Activated T-helper 1 cell treated with anti-CD3 and anti-CD28 coated beads, Interleukin-12 subunit alpha, Interleukin-12 subunit beta, Interleukin-2, Interleukin-4 antibody, amounts not matched to agents 30 ng/mL and 10 ng/mL and 1 ng/mL, durations not matched to agents 14 hours and 24 hours and 36 hours (primary cell): ENCODE results near the gene SPPL2B. TPM values are rescaled to one million over a fixed set of nuclear protein-coding genes. Genes with fewer than 3 reads are reported as not detected.

Source experiments
- DNase-seq: peaks from one replicate; pipeline ENCODE4 v3.0.0; 2021; ENCODE audit warnings: low spot score
- H3K27ac Mint-ChIP-seq: one replicate; pipeline ENCODE4 v1.8.0; 2021; ENCODE audit warnings: mild to moderate bottlenecking, mixed read lengths
- H3K27me3 Mint-ChIP-seq: one replicate; pipeline ENCODE4 v1.8.0; 2022; ENCODE audit warnings: mild to moderate bottlenecking, moderate library complexity, mixed read lengths; ENCODE audit not compliant: insufficient read depth
- H3K36me3 Mint-ChIP-seq: one replicate; pipeline ENCODE4 v1.8.0; 2021; ENCODE audit warnings: low read depth, mixed read lengths
- H3K4me1 Mint-ChIP-seq: one replicate; pipeline ENCODE4 v1.8.0; 2021; ENCODE audit warnings: low read depth, mixed read lengths
- H3K4me3 Mint-ChIP-seq: one replicate; pipeline ENCODE4 v1.8.0; 2021; ENCODE audit warnings: mild to moderate bottlenecking, moderate library complexity, mixed read lengths
- H3K9me3 Mint-ChIP-seq: one replicate; pipeline ENCODE4 v1.8.0; 2021; ENCODE audit warnings: mixed read lengths
- intact Hi-C: fragments of 100-400 bp; cut with micrococcal nuclease; formaldehyde crosslinking; loops from one replicate; pipeline ENCODE4 v1.15.1; 2024
- total RNA-seq: library from RNA; stranded (reverse); gene quantifications from 2 replicates; pipeline ENCODE4 v1.2.3, GENCODE V29; 2022

The SPPL2B gene
- total RNA-seq, 1 donor from 2014 or later = 71.4 TPM

DNA sequence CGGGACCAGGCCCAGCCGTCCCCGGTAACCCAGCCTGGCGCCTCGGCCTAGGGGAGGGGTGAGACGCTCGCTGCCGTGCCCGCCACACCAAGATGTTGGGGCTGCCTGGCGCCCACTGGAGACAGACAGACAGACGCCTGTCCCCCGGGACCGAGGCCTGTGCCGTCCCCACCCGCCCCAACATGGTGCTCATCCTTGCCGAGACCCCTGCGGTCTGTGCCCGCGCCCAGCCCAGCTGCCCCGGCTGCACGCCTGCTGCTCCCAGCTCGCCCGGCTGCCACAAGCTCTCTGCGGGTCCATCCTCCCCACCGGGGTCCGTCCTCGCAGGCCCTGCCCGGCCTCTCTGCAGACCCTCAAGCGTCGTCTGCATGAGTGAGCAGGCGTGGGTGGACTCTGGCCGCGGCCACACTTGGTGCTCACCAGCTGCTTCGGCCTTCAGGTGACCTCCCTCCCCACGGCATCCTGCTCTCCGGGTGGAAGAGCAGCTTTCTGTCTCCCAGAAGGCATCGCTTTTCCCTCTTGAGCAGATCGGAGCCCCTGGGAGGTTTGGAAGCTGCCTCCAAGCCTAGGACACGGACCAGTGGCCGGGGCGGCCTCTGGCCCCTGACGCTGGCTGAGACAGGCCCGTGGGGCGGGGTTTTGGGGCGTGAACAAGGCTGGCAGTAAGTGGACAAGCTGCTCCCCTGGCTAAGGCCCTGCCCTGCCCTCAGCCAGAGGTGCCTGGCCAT lies 24.8 kb downstream of the SPPL2B start:
- DNase-seq = no peak
- Mint-ChIP-seq H3K27me3 (no peaks in the 10 kb centered on the region), H3K9me3 (no peaks in the 10 kb centered on the region), H3K4me1 (no peaks in the 10 kb centered on the region), H3K27ac (no peak overlapping the region), H3K36me3 (no peaks in the 10 kb centered on the region), H3K4me3 (no peak overlapping the region)
- intact Hi-C loops = no loop called here

GRCh38 chr19:2353887-2354592 lies 25.6 kb downstream of the SPPL2B start:
- H3K9me3 Mint-ChIP-seq = no peaks in the 10 kb centered on the region
- no peaks in the 10 kb centered on the region for H3K4me1 Mint-ChIP-seq
- peaks cover under 1% of the 10 kb centered on the region for H3K27me3 Mint-ChIP-seq
- DNase-seq = no peak
- H3K4me3 Mint-ChIP-seq = no peak overlapping the region
- intact Hi-C loops = no loop called here
- no peak overlapping the region for H3K27ac Mint-ChIP-seq
- no peaks in the 10 kb centered on the region for H3K36me3 Mint-ChIP-seq

- H3K4me1 Mint-ChIP-seq = no peaks in the 10 kb centered on the region
- H3K36me3 Mint-ChIP-seq = no peaks in the 10 kb centered on the region
- no peaks in the 10 kb centered on the region for H3K9me3 Mint-ChIP-seq
- peaks cover 2% of the 10 kb centered on the region for H3K27me3 Mint-ChIP-seq
- no peak overlapping the region for H3K4me3 Mint-ChIP-seq
- intact Hi-C loops = no loop called here
- DNase-seq = no peak
- no peak overlapping the region for H3K27ac Mint-ChIP-seq
Observed at GRCh38 chr19:2354670-2355069, 26.2 kb downstream of the SPPL2B start.

DNA sequence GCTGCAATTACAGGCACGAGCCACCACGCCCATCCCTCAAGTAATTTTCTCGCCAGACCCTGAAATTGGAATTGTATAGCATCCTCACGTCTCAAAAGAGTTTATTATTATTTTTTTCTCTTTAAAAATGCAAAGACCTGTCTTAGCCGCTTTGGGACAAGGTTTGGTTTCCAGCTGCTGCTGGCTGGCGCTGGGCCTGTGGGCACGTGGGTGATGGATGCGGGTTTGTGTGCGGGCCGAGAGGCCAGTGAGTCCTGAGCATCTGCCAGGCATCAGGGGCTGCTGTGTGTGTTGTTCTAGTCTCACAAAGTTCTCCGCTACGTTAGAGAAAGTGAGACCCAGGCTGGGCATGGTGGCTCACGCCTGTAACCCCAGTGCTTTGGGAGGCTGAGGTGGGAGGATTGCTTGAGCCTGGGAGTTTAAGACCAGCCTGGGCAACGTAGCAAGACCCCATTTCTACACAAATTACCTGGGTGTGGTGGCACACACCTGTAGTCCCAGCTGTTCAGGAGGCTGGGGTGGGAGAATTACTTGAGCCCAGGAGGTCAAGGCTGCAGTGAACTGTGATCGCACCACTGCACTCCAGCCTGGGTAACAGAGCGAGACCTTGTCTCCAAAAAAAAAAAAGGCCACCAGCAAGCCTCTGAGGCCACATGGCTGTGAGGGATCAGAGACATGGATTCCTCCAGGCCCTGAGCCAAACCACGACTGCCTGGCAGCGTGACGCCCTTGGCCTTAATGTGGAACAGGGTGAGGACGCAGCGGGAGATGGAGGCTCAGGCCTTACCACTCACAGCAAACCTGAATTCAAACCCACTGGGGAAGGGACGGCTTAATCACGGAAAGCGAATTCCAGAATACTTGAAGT lies 26.9 kb downstream of the SPPL2B start:
- Mint-ChIP-seq H3K9me3 (no peaks in the 10 kb centered on the region), H3K4me3 (no peak overlapping the region), H3K27ac (no peak overlapping the region), H3K27me3 (peaks cover 3% of the 10 kb centered on the region), H3K36me3 (no peaks in the 10 kb centered on the region), H3K4me1 (no peaks in the 10 kb centered on the region)
- intact Hi-C loops = no loop called here
- no peak for DNase-seq

DNA sequence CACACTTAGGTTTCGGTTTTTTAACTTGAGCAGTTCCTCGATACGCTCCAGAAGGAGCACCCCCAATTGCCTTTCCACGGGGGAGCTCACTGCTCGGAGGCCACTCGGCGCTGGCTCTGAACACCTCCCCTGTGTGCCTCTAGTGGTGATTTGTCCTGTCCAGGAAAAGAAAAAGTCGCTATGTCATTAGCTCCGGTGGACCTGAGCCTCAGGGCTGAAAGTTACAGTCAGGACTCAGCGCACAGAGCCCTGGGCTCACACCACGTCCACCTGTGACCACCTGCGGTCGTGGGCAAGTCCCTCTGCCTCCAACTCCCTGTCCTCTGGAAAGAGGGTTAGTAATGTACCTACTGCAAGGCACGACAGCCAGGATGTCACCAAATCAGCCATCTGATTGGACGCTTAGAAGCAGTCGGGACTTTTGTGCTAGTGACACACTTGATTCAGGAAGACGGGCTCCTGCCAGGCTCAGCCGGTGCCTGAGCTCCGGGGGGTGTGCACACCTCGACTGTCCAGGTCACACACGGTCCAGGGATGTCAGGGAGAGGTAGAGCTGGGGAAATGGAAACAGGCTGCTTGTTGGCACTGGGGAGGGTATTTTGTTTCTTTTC lies 27.7 kb downstream of the SPPL2B start:
- Mint-ChIP-seq H3K4me1 (no peaks in the 10 kb centered on the region), H3K9me3 (no peaks in the 10 kb centered on the region), H3K4me3 (no peak overlapping the region), H3K27ac (no peak overlapping the region), H3K27me3 (peaks cover 7% of the 10 kb centered on the region), H3K36me3 (no peaks in the 10 kb centered on the region)
- DNase-seq = no peak
- intact Hi-C loops = no loop called here

DNA sequence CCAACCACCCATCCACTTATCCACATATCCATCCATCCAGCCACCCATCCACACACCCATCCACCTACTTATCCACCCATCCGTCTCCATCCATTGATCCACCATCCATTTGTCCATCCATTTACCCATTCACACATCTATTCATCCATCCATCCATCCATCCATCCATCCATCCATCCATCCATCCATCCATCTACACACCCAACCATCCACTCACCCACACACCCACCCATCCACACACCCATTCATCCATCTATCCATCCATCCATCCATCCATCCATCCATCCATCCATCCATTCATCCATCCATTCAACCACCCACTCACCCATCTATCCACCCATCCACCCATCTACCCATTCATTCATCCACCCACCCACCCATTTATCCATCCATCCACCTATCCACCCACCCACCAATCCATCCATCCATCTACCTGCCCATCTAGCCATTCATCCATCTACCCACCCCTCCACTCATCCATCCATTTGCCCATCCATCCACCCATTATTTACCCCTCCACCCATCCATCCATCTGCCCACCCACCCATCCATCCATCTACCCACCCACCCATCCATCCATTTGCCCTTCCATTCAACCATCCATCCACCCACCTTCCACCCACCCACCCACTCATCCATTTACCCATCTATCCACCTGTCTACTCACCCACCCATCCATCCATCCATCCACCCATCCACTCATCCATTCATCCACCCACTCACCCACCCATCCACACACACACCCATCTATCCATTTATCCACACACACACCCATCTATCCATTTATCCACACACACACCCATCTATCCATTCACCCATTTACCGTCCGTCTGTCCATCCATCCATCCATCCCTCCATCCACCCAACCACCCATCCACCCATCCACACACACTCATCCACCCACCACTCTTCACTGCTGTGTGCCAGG lies 29.1 kb downstream of the SPPL2B start:
- no peak overlapping the region for H3K27ac Mint-ChIP-seq
- DNase-seq = no peak
- H3K36me3 Mint-ChIP-seq = no peaks in the 10 kb centered on the region
- intact Hi-C loops = no loop called here
- peaks cover 7% of the 10 kb centered on the region for H3K27me3 Mint-ChIP-seq
- no peaks in the 10 kb centered on the region for H3K4me1 Mint-ChIP-seq
- no peak overlapping the region for H3K4me3 Mint-ChIP-seq
- no peaks in the 10 kb centered on the region for H3K9me3 Mint-ChIP-seq

- no peak for DNase-seq
- intact Hi-C loops = no loop called here
- Mint-ChIP-seq H3K4me3 (no peak overlapping the region), H3K27ac (no peak overlapping the region), H3K36me3 (no peaks in the 10 kb centered on the region), H3K27me3 (peaks cover 7% of the 10 kb centered on the region), H3K9me3 (no peaks in the 10 kb centered on the region), H3K4me1 (no peaks in the 10 kb centered on the region)
Observed at GRCh38 chr19:2358548-2359173, 30.2 kb downstream of the SPPL2B start.

DNA sequence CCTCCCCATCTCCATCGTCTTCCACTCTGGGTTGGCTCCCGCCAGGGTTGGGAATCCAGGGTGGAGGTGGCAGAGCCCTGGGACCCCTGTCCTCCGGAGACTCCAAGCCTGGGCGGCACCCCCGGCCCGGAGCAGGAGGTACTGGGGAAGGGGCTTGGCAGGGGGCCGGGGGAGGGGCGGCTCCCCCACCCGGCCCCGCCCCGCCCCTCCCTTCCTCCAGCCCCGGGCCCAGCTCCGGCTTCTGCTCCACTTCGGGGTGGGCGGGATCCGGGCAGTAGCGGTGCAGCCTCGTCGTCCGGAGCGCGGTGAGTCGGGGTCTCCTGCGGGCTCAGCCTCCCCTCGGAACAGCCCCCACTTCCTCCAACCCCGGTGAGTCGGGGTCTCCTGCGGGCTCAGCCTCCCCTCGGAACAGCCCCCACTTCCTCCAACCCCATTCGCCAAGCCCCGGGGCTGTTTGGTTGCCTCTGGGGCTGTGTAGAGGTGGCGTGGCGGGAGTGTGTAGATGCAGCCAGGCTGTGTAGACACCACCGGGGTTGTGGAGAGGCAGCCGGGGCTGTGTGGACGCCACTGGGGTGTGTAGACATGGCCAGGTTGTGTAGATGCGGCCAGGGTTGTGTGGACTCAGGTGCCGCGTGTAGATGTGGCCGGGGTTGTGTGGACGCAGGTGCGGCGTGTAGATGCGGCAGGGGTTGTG lies 31.7 kb downstream of the SPPL2B start, which contains the start of gene TMPRSS9:
TMPRSS9 (plus strand) TSS at position 274 of the 694 bp plus-strand sequence. CDS start 29,521 bp downstream, outside the sequence.
- intact Hi-C loops = no loop called here

GRCh38 chr19:2360833-2361232 lies 32.3 kb downstream of the SPPL2B start:
- no peak overlapping the region for H3K27ac Mint-ChIP-seq
- H3K4me3 Mint-ChIP-seq = no peak overlapping the region

More for the DNA sequence above, 31.7 kb downstream of the SPPL2B start, which contains the start of gene TMPRSS9:
- no peak within 1 kb of the TSS for H3K27ac Mint-ChIP-seq
- peaks cover 7% of the 10 kb centered on the region for H3K27me3 Mint-ChIP-seq
- H3K4me3 Mint-ChIP-seq = no peak within 1 kb of the TSS
- H3K9me3 Mint-ChIP-seq = no peaks in the 10 kb centered on the region
- H3K36me3 Mint-ChIP-seq = no peaks in the 10 kb centered on the region
- DNase-seq = no peak
- H3K4me1 Mint-ChIP-seq = no peaks in the 10 kb centered on the region

DNA sequence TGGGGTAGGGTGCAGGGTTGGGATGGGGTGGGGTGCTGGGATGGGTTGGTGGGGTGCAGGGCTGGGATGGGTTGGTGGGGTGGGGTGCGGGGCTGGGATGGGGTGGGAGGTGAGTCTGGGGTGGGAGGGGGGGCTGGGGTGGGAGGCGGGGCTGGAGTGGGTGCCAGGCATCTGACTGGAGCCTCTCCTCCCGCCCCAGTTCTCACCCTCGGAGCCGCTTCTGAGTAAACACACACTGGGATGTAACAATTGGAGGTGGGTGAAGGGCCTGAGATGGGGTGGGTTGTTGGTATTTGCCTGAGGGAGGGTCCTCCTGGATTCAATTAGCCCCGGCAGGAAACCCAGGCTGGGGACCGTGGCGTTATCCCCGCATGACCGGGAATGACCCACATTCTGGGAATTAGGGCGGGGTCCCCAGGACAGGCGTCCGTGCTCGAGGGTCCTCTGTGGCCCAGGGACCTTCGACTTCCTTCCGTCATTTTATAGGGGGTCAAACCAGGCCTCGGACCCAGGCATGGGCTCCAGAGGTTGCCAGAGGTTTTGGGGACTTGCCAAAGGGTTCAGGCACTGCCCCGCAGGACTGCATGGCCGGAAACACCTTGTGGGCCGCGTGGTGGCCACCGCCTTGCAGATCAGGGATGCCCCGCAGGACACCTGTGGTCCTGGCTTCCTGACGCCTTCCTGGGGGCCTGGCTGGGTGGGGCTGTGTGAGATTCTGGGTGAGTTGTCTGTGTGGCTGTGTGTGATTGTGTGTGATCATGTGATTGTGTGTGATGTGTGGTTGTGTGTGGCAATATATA lies 33.0 kb downstream of the SPPL2B start:
- Mint-ChIP-seq H3K4me3 (no peak overlapping the region), H3K36me3 (no peaks in the 10 kb centered on the region), H3K27me3 (peaks cover 10% of the 10 kb centered on the region), H3K27ac (no peak overlapping the region), H3K4me1 (no peaks in the 10 kb centered on the region), H3K9me3 (no peaks in the 10 kb centered on the region)
- no peak for DNase-seq
- intact Hi-C loops = no loop called here

More at GRCh38 chr19:2360833-2361232, 32.3 kb downstream of the SPPL2B start:
- Mint-ChIP-seq H3K9me3 (no peaks in the 10 kb centered on the region), H3K36me3 (no peaks in the 10 kb centered on the region), H3K4me1 (no peaks in the 10 kb centered on the region), H3K27me3 (peaks cover 10% of the 10 kb centered on the region)
- intact Hi-C loops = no loop called here
- no peak for DNase-seq
